Bronchial epithelial cell (primary cell): ENCODE results near the gene EIF3M. TPM values are rescaled to one million over a fixed set of nuclear protein-coding genes. Genes with fewer than 3 reads are reported as not detected.
A peak's percentile ranks its signal among the peaks of the same experiment; 100 is the strongest.

Experiments used
- DNase-seq: peaks from one replicate; pipeline ENCODE4 v3.0.0-alpha.2; 2010; ENCODE audit warnings: low read depth
- FAIRE-seq: peaks from 2 replicates; lab custom pipeline; 2011; peaks lifted over from hg19 to GRCh38; lab: Jason Lieb, UNC
- H3K27me3 ChIP-seq: 2 replicates; pipeline ENCODE4 v1.5.1; 2011; ENCODE audit warnings: low read length; ENCODE audit not compliant: control insufficient read depth, insufficient read depth
- H3K36me3 ChIP-seq: 2 replicates; pipeline ENCODE4 v1.5.1; 2011; ENCODE audit warnings: low read length; ENCODE audit not compliant: control insufficient read depth, insufficient read depth
- H3K4me3 ChIP-seq: 2 replicates; pipeline ENCODE4 v1.5.1; 2011; ENCODE audit warnings: mild to moderate bottlenecking, low read depth, low read length, control low read depth
- total RNA-seq: library from RNA; depleted of rRNA; stranded (reverse); fragments of >200 nt; gene quantifications from 2 replicates; pipeline ENCODE4 v1.2.1, GENCODE V29; 2014
- TF ChIP-seq, protein P1 (sequence below): IDR thresholded peaks from 2 replicates; pipeline ENCODE4 v1.5.1; 2011; ENCODE audit warnings: mild to moderate bottlenecking, moderate library complexity, low read length, control low read depth, inconsistent platforms; ENCODE audit not compliant: insufficient read depth, severe bottlenecking

The EIF3M gene
- total RNA-seq: 326 and 500 TPM in 2 replicates

DNA sequence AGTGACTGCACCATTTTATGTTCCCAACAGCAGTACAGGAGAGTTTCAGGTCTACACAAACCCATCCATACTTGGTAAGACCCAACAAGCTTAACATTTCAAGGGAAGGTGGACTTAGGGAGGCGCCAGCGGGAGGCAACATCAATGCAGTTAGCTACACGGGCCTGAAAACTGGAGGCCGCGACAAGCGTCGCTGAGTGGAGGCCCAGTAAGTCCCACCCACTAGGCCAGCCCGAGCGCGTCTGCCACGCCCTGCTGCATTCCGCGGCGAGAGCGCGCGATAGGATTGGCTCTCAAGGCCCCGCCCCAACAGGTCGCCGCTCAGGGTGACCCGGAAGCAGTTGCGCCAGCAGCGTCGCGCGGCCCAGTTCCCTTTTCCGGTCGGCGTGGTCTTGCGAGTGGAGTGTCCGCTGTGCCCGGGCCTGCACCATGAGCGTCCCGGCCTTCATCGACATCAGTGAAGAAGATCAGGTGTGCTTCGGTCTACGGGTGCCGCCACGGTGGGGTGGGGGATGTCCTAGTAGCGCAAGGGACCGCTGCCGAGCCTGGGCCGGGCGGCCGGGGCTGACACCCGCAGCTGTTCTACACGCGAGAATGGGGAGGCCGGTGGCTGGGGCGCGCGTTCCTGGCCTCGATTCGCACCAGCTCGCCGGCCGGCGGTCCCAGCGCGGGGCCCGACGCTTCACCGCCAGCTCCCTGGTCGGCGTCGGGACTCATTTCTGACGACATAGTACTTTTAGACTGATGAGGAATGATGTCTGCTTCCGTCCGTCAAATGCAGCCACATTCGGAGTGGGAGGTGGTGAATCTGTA is at the start of gene EIF3M:
Gene EIF3M, plus strand, starts transcription at position 373 of the 813 bp plus-strand sequence. Its CDS starts 57 bp downstream, at position 430.
- TF ChIP-seq, protein P1, sequence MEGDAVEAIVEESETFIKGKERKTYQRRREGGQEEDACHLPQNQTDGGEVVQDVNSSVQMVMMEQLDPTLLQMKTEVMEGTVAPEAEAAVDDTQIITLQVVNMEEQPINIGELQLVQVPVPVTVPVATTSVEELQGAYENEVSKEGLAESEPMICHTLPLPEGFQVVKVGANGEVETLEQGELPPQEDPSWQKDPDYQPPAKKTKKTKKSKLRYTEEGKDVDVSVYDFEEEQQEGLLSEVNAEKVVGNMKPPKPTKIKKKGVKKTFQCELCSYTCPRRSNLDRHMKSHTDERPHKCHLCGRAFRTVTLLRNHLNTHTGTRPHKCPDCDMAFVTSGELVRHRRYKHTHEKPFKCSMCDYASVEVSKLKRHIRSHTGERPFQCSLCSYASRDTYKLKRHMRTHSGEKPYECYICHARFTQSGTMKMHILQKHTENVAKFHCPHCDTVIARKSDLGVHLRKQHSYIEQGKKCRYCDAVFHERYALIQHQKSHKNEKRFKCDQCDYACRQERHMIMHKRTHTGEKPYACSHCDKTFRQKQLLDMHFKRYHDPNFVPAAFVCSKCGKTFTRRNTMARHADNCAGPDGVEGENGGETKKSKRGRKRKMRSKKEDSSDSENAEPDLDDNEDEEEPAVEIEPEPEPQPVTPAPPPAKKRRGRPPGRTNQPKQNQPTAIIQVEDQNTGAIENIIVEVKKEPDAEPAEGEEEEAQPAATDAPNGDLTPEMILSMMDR: no peak
- Histone ChIP-seq H3K36me3 (peaks cover 1% of the 10 kb centered on the region), H3K27me3 (no peaks in the 10 kb centered on the region), H3K4me3 (peak within 1 kb of the TSS; percentile 90)
- peak; percentile 87 for DNase-seq
- FAIRE-seq: peak; percentile 36

DNA sequence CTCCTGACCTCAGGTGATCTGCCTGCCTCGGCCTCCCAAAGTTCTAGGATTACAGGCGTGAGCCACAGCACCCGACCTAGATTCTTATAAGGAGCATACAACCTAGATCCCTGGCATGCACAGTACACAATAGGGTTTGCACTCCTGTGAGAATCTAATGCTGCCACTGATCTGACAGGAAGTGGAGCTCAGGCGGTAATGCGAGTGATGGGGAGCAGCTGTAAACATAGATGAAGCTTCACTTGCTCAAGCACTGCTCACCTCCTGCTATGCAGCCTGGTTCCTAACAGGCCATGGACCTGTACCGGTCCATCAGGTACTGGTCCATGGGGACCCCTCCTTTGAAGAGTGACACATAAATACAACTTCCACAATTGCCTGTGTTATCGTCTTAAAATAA is 44.8 kb upstream of the EIF3M start:
- TF ChIP-seq, protein P1: no peak
- DNase-seq: no peak
- Histone ChIP-seq H3K27me3 (no peaks in the 10 kb centered on the region), H3K36me3 (no peaks in the 10 kb centered on the region), H3K4me3 (no peak overlapping the region)
- no peak for FAIRE-seq

DNA sequence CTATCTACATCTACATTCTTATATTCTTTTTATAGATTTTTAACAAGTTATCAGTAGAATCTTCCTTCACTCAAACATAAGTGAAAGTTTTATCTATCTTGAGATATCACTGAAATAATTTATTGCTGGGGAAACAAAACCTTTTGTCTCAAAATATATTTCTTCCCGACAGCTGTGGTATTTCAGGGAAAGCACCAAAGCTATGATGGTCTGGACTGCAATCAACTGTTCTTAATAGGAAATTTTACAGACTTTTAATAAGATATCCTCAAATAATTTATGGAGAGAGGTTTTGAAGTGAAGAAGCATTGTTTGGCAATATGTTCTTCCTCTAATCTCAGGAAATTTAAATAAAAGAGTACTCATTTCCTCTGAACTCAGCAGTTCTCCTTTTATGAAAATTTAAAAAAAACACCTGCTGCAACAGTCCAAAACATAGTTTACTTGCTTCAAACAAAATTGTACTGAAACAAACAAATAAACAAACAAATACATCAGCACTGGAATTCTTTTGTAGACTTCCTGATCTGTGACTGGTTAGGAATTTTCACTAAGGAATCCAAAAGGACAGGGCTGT is 33.9 kb upstream of the EIF3M start:
- H3K36me3 ChIP-seq: no peaks in the 10 kb centered on the region
- TF ChIP-seq, protein P1: no peak
- H3K4me3 ChIP-seq: no peak overlapping the region
- FAIRE-seq: no peak
- DNase-seq: no peak
- no peaks in the 10 kb centered on the region for H3K27me3 ChIP-seq

DNA sequence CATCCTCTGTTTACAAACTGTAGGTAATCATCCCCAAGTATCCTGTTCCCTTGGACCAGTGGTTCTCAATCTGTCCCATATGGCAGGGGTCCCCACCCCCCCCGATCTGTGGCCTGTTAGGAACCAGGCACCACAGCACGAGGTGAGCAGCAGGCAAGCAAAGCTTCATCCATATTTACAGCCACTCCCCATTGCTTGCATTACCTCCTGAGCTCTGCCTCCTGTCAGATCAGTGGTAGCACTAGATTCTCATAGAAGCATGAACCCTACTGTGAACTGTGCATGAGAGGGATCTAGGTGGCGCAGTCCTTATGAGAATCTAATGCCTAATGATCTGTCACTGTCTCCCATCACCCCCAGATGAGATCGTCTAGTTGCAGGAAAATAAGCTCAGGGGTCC is 33.4 kb upstream of the EIF3M start:
- FAIRE-seq (no peak), DNase-seq (no peak)
- TF ChIP-seq, protein P1: no peak
- Histone ChIP-seq H3K36me3 (no peaks in the 10 kb centered on the region), H3K27me3 (no peaks in the 10 kb centered on the region), H3K4me3 (no peak overlapping the region)

DNA sequence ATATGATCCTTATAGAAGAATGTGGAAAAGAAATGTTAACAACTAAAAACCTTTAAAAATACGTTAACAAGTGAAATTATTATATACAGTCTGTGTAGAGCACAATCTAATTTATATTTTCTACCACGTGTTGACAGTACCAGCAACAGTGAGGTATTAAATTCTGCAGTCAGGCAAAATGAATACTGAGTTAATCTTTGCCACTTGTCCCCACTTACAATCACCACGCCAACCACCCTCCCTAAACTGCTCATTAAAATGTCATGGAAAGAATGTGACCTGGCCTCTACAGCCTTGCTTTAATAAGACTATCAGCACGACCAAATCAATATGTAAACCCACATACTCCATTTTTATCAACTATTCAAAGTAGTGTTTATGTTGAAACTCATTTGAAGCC is 28.5 kb upstream of the EIF3M start:
- H3K27me3 ChIP-seq: no peaks in the 10 kb centered on the region
- no peak for DNase-seq
- H3K4me3 ChIP-seq: no peak overlapping the region
- TF ChIP-seq, protein P1: no peak
- H3K36me3 ChIP-seq: no peaks in the 10 kb centered on the region
- FAIRE-seq: no peak

DNA sequence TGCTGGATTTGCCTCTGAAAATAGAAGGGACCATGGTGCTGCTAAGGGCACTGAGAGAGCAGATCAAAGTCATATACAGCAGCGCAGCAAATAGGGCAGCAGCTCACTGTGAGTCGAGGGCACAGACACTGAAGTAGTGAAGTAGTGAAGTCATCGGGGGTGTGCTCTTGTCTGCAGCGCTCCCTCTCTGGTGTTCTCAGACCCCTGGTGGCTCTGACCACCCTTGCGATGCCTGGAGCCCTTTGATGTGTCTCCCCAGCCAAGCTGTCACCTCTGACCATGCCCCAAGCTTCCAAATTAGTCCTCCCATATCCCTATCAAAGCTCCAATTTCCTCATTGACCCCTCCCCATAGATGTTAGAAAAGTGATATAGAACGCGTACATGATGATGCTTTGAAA is 27.7 kb upstream of the EIF3M start:
- DNase-seq (no peak), FAIRE-seq (no peak)
- Histone ChIP-seq H3K36me3 (no peaks in the 10 kb centered on the region), H3K27me3 (no peaks in the 10 kb centered on the region), H3K4me3 (no peak overlapping the region)
- TF ChIP-seq, protein P1: no peak
